Inferior parietal cortex (tissue), 1 donor: ENCODE data around the gene UBALD1.

Source experiments
- DNase-seq: peaks from one replicate; pipeline ENCODE4 v3.0.0-alpha.2; 2016; ENCODE audit errors: extremely low spot score

The UBALD1 gene

DNA sequence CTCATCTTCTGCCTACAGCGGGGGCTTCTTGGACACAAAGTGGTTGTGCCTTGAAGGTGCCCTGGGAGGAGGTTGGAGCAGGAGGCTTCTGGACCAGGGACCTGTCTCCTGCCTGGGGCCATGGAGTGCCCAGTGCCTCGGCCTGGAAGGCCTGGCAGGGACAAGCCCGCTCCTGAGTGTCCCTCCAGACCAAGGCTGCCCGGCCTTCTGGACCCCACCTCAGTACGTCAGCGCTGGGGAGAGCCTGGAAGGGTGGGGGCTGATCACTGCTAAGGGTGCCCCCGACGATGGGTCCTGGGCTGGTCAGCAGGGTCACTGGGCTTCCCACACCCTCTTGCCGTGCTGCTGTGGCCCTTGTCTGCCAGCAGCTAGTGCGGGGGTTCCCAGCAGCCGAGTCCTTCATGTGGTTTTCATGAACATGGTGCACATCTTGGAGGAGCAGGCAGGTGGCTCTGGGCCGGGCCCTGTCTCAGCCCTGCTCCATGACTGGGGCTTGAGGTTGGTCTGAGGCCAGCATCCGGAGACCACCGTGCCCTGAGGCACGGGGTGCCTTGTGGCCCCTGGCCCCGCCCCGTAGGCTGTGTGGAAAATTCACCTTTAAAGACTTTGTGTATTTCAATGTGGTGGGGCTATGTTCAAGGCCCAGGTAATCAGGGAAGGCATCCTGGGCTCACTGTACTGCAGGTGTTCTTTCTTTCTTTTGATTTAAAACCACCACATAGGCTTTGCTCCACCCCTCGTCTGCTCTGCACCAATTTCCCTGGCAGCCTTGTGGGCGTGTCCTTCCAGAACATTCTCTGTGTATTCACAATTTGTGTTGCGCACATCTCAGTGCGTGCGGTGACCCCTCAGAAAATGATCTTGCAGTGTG lies 32.3 kb upstream of the UBALD1 start:
- no peak for DNase-seq

DNA sequence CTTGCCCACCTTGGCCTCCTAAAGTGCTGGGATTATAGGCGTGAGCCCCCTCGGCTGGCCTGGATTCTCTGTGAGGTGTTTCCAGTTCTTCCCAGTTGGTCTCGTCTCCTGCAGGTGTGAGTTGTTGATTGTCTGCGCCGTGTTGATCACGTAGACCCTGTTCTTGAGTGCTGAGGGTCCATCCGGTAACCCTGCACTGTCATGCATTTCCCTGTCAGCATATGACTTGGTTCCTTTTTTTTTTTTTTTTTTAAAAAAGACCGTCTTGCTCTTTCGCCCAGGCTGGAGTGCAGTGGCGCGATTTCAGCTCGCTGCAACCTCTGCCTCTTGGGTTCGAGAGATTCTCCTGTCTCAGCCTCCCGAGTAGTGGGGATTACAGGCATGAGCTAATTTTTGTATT lies 27.2 kb upstream of the UBALD1 start:
- no peak for DNase-seq

DNA sequence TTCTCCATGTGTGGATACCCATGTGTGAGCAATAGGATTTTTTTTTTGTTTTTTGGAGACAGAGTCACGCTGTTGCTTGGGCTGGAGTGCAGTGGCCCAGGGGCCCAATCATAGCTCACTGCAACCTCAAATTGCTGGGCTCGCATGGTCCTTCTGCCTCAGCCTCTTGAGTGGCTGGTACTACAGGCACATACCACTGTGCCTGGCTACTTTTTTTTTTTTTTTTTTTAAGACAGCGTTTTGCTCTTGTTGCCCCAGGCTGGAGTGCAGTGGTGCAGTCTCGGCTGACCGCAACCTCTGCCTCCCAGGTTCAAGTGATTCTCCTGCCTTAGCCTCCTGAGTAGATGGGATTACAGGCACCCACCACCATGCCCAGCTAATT lies 26.6 kb upstream of the UBALD1 start:
- no peak for DNase-seq

DNA sequence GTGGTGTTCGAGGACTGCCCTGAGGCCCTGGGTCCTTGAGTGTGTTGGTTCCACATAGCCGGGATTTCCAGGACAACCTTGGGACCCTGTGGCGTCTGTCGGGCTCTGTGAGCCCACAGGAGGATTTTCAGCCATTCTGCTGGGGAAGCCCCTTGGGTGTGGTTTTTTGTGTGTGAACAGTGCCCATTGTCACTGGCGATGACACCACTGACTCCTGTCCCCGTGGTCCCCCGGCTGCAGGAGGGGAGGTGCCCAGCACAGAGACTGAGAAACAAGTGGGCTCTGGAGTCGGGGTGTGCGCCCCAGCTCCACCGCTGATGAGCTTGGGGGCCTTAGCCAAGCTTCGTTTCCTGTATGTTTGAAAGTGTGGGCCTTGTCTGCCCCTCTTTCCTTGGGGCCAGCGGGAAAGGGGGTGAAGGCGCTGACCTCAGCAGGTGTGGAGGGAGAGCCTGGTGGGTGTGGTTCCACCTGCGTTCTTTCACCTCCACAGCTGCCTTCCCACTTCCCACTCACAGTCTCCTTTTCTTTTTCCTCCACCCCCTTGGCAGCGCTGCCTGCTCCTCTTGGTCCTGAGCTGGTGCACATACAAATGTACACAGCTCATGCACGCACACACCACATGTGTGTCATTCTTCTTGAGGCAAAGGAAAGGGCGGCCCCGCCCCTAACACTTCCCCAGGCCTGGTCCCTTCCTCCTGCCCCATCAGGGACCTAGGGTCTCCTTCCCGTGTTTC lies 26.1 kb upstream of the UBALD1 start:
- no peak for DNase-seq

DNA sequence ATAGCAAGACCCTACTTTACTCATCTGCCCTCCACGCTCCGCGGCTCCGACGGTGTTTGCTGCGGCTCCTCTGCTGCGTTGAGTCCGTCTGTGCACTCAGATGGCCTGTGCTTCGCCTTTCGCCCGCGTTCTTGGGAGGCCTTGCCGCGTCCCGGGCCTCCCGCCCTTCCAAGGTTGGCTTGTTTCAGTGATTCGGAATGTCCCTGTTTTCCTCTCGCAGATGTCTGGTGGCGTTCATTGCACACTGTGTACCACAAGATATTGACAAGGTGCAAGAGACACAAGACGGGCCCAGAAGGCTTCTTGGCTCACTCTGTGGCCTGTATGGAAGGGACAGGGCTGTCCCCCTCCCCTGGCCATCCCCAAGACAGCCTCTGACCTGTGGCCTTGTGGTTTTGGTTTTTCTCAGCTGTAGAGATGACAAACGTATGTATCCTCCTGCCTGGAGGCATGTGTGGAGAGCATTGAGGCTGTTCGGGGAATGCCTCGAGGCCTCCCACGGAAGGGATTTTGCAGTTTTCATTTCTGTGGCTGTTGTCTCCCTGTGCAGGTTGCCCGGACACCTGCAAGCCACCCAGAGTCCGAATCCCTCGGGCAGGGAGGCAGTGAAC lies 25.3 kb upstream of the UBALD1 start:
- DNase-seq: no peak

DNA sequence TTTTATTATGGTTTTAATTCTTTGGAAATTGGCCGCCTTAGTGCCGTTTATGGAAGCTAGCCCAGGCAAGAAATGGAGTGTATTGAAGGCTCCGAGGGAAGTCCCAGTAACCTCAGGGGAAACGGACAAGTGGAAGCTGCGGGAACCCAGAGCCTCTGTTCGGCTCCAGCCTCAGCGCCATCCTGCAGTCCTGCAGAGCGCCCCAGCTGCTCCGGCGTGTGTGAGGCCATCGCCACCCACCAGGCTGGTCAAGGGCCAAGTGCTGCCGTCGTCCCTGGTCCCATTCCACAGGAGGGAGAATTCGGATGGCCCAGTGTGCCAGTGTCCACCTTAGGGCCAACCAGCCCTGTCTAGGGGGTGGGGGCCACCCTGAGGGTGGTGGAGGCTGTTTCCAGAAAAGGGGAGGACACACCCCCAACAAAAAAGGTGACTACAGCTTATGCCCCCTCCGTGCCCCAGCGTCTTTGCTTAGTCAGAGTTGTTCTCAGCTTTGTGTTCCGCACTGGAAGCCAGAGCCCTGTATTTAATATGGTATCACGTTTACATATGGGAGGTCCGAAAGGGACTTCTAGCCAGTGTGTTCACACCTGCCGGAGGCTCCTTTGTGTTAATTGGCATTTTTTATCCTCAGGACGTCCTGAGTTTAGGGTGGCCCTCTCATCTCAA lies 22.9 kb upstream of the UBALD1 start:
- no peak for DNase-seq

DNA sequence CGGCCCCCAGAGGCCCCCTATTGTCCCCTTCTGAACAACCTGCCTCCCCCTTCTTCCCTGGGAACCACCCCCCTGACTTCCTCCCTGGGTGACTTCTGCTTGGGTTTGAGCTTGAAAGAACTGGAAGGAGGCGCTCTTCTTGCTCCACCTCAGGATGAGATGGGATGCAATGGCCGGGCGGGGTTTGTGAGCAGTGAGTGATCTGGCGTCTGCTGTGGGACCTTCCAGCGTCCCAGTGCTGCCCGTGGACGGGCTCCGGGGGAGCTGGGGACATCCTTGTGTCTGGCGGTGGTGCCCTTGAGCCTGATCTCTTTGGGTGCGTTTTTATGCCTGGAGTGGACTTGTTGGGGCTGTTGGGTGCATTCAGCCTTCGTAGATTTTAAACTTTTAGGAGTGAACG lies 21.5 kb upstream of the UBALD1 start:
- no peak for DNase-seq

DNA sequence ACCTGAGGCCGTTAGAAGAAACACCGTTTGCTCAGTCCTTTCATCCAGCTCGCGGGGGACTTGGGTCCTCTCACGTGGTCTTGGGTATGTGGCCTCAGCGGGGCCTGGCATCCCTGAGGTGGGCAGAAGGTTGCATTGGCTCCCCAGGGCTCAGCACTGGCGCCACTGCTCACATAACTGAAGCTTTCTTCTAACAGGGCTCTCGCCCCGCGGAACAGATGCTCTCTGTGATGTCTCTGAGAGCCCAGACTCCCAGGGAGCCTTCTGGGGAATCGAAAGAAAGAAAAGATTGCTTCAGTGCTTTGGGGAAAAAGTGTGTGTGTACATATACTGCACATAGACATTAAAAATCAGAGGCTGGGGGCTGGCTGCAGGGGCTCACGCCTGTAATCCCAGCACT lies 20.1 kb upstream of the UBALD1 start:
- DNase-seq: no peak

DNA sequence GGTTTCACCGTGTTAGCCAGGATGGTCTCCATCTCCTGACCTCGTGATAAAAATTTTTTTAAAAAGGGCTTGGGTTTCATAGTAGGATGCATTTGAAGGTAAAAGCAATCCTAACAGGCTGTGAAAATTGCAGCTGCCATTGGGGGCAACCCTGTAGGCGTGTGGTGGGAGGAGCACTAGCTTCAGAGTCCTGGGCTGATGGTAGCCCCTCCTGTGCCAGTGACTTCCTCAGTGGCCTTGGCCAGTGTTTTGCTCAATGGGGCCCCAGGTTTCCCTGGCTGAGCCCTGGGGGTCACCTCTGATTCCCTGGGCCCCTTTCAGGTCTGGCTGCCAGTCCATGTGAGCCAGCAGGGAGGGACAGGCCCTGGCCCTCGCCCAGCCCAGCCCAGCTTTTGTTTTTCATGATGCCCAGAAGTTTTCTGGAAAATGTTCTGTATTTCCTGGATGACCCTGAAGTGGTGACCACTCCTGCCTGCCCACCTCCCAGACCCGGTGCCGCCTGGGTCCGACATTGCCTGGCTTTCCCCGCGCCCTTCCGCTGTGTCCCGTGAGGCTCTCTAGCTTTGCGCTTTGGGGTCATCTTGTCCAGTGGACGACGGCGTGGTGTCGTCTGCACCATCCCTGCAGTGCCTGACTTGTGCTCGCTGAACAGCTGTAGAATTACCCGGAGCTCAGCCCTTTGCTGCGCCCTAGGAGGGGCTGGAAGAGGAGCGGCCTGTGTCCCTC lies 19.4 kb upstream of the UBALD1 start:
- DNase-seq: no peak

DNA sequence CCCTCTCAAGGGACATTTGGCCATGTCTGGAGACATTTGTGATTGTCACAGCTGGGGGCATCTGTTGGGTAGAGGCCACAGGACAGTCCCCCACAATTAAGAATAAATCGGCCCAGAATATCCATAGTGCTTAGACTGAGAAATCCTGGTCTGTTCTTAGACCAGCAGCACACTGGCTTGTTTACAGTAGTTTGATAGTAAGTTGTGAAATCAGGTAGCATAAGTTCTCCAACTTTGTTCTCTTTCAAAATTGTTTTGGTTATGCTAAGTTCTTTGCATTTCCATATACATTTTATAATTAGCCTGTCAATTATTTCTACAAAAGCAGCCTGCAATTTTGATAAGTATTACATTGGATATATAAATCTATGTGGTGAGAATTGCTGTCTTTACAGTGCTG lies 16.8 kb upstream of the UBALD1 start:
- no peak for DNase-seq

DNA sequence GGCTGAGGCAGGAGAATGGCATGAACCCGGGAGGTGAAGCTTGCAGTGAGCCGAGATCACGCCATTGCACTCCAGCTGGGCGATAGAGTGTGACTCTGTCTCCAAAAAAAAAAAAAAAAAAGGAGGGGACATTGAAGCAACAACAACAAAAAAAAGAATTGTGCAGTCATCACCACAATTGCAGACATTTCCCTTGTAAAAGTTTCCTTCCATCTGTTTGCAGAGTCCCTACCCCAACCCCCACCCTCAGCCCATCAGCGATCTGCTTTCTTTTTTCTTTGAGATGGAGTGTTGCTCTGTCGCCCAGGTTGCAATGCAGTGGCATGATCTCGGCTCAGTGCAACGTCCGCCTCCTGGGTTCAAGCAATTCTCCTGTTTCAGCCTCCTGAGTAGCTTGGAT lies 13.6 kb upstream of the UBALD1 start:
- no peak for DNase-seq

DNA sequence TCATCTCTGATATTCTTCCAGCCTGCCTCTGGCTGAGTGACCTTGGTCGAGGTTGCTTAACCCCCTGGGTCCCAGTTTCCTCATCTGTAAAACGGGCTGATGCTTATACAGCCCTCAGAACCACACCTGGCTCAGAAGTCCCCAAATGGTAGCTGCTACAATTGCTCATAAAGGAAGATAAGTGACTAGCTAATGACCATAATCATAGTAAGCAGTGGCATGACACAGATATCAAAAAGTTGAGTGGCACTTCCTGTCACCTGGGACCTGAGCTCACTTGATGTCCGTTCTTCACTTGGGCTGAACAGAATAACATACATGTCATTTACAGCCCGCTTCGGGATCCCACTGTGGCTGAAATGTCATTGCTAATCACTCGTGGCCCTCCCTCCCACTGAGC lies 11.7 kb upstream of the UBALD1 start:
- no peak for DNase-seq

DNA sequence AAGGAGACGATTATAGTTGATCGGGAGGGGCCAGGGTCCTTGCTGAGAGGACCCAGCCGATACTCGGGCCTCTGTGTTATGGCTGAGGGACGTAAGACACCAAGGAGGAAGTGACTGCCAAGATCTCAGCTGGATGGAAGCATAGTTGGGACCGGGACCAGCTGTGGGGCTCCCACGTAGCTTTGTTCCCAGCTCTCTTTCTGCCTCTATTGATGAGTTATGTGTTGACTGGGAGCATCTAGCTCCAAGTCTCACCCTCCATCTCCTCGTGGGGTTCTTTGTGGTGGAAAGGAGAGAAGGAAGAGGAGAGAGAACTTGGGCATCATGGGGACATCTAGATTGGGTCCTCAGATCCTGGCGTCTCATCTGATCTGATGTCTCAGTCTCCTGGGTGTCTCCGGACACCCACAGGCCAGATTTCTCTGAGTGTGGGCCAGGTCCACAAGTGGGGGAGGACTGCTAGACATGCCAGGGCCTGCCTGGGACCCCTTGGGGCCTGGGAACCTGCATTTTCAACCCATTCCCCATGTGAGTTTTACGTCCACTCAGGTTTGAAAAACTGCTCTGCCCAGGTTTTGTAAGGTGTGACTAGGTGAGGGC lies 11.0 kb upstream of the UBALD1 start:
- no peak for DNase-seq

DNA sequence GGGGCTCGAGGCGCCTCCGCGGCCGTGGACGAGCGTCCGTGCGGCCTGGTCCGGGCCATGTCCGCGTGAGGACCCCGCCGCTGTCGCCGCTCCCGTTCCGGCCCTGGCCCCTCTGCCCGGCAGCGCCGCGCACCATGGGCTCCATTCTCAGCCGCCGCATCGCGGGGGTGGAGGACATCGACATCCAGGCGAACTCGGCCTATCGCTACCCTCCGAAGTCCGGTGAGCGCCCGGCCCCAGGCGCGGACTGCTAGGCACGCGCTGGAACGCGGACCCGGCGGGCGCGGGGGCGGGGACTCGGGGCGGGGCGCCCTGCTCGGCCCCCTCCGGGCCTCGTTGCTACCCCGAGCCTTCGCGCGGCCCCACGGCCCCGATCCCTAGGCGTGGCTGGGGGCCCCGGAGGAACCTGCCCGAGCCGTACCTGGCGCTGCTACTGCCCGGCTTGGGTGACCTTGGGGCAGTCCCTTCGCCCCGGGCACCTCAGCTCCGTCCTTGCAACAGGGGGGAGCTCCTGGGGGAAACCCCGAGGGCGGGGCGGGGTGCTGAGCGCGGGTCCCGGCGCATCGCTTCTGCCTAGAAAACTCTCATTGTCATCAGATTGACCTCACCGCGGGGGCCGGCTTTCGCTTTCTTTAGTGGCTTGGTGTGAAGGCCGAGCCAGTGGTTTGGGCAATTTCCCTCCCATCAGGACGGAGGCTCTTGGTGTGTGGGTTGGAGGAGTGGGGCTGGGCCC lies 10.3 kb upstream of the UBALD1 start:
- DNase-seq: no peak

DNA sequence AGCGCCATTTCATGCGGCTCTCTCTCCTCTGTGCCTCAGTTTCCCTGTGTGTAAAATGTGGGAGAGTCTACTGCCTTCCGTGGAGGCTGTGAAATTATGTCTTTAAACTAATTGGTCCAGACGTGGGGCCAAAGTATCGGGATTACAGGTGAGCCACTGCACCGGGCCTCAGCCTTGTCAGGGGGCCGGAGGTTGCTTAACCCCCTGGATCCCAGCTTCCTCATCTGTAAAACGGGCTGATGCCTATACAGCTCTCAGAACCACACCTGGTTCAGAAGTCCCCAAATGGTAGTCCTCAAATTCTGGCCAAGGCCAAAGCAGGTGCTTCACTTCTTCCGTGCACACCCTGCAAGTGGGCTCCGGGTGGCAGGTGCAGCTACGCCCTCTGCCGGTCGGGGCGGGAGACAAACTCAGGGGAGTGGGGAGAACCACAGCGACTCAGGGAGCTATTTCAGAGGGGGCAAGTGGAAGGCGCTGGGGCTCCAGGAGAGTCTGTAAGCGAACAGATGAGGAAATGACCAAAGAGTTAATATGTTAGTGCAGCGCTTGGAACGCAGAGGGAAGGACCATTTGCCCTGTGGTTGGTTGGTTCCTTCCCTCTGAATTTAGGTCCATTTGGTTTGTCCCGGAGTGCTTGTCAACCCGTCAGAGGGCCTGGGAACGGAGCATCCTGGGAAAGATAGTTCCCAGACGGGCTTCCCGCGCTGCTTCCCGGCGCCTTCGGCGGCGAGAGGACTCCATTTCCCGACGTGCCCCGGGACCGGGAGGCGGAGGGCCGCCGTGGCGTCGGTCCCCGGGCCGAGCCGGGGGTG lies 9.5 kb upstream of the UBALD1 start, which contains the start of gene MGRN1:
Gene MGRN1, plus strand, starts transcription at position 812 of the 812 bp plus-strand sequence. CDS start 135 bp downstream, outside the sequence.
- DNase-seq: peak; percentile 96

DNA sequence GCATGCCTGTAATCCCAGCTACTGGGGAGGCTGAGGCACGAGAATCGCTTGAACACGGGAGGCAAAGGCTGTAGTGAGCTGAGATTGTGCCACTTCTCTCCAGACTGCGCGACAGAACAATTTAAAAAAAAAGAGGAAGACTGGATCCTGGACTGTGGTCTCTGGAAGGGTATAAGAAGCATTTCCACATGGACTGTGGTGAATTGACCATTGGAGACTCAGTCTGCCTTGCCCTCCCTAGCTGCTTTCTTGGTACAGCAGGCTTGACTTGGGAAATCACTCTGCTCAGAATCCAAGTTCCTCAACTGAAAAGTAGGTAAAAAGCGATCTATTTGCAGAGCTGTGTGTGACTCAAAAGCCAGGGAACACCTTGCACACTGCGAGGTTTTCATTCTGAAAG lies 8.9 kb upstream of the UBALD1 start:
- no peak for DNase-seq

DNA sequence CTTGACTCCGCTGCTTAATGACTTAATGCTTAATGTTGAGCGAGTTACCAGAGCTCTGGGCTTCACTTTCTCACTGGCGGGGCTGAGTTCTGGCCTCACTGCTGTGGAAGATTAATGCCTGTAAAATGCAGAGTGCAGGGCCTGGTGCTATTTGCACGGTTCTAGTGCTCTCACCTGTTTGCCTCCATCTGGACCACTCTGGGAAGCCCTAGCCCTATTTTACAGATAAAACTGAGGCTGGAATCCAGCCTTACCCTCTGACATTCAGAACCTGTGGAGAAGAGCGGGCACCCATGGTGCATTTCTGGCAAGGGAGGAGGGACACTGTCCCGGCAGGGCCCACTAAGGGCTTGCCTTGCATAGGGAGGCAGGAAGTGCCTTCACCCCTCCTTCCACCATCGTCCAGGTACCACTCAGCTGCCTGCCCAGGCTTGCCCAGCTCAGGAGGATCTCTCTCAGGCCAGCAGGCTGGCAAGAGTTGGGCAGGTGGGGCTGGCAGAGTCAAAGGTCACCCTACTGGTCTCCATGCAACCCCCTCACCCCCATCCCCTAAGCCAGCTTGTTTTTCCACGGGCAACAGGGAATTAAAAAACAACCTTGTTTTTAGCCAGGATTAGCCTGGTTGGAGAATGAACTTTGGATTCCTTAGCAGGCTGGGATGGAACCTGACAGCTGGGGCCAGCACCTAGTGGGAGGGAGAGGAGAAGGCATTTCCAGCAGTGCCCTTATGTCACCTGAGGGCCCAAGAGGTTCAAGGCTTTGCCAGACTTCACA lies 4.1 kb upstream of the UBALD1 start:
- DNase-seq: no peak

DNA sequence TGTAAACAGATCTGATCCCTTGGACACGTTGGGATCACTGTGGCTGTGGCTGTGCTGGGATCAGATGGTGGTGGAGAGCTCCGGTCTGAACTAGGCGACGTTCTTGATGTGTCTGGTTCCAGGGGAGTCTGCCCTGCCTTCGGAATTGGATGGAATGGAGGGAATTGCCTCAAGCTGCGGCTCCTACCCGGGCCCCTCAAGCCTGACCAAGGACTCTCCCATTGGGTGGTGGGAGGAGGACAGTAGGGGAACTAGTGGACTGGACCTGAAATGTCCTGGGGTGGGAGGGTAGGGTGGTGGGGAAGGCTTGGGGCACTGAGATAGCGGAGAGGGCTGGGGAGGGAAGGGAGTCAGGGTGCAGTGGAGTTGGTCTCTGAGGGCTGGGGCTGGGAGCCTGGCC lies 3.2 kb upstream of the UBALD1 start:
- no peak for DNase-seq
